WTC11 (cell line): ENCODE data around the gene SETD9. TPM values are rescaled to one million over a fixed set of nuclear protein-coding genes. Genes with fewer than 3 reads are reported as not detected.

Experiments
- ATAC-seq: fragments of 200-7000 bp; cut with Tn5 transposase; 2 replicates; pipeline ENCODE4 v1.10.0; 2021; ENCODE audit warnings: mild to moderate bottlenecking, moderate library complexity
- CTCF ChIA-PET: fragments of 300-600 bp; sonication (Branson Sonifier 250); formaldehyde crosslinking; loops from one replicate; lab custom pipeline; 2021; ENCODE audit warnings: antibody characterized with exemption; lab: Charles Lee
- POLR2A ChIA-PET: fragments of 350-600 bp; sonication (Branson Sonifier 250); formaldehyde crosslinking; loops from one replicate; lab custom pipeline; 2021; ENCODE audit warnings: antibody characterized with exemption; lab: Charles Lee
- DNase-seq: peaks from one replicate; pipeline ENCODE4 v3.0.0; 2021; ENCODE audit warnings: low spot score
- H3K27ac Mint-ChIP-seq: 2 replicates; pipeline ENCODE4 v1.8.0; 2021; ENCODE audit warnings: mixed read lengths
- H3K27me3 Mint-ChIP-seq: 2 replicates; pipeline ENCODE4 v1.8.0; 2021; ENCODE audit warnings: low read depth, mild to moderate bottlenecking, moderate library complexity, mixed read lengths
- H3K36me3 Mint-ChIP-seq: 2 replicates; pipeline ENCODE4 v1.8.0; 2021; ENCODE audit warnings: mixed read lengths
- H3K4me1 Mint-ChIP-seq: 2 replicates; pipeline ENCODE4 v1.8.0; 2022; ENCODE audit warnings: mixed read lengths
- H3K4me3 Mint-ChIP-seq: 2 replicates; pipeline ENCODE4 v1.8.0; 2021; ENCODE audit warnings: mild to moderate bottlenecking, moderate library complexity, mixed read lengths
- H3K9me3 Mint-ChIP-seq: 2 replicates; pipeline ENCODE4 v1.8.0; 2021; ENCODE audit warnings: mixed read lengths
- ARID4B ChIP-seq: sonication (generic); formaldehyde crosslinking; IDR thresholded peaks from 2 replicates; pipeline ENCODE4 v1.8.0; 2023; ENCODE audit warnings: missing genetic modification reagents, mild to moderate bottlenecking, borderline replicate concordance
- EMX1 ChIP-seq: fragments of 250-450 bp; sonication (Bioruptor Pico); IDR thresholded peaks from 2 replicates; pipeline ENCODE4 v1.8.0; 2021; ENCODE audit warnings: mild to moderate bottlenecking
- ESRRA ChIP-seq: sonication (generic); formaldehyde crosslinking; IDR thresholded peaks from 2 replicates; pipeline ENCODE4 v1.8.1; 2022; ENCODE audit warnings: mild to moderate bottlenecking, missing genetic modification reagents, borderline replicate concordance
- FOXP1 ChIP-seq: sonication (generic); formaldehyde crosslinking; IDR thresholded peaks from 2 replicates; pipeline ENCODE4 v1.8.0; 2022; ENCODE audit warnings: missing genetic modification reagents, mild to moderate bottlenecking, moderate library complexity, borderline replicate concordance
- GTF2I ChIP-seq: fragments of 250-450 bp; sonication (Bioruptor Pico); conservative IDR thresholded peaks from 2 replicates; pipeline ENCODE4 v1.4.0; 2021; ENCODE audit warnings: mild to moderate bottlenecking
- HMGA2 ChIP-seq: fragments of 250-450 bp; sonication (Bioruptor Pico); IDR thresholded peaks from 2 replicates; pipeline ENCODE4 v1.4.0; 2021; ENCODE audit warnings: mild to moderate bottlenecking, moderate library complexity
- IRF2 ChIP-seq: sonication (generic); formaldehyde crosslinking; IDR thresholded peaks from 2 replicates; pipeline ENCODE4 v1.8.0; 2022; ENCODE audit warnings: low read depth, missing genetic modification reagents, borderline replicate concordance
- MAX ChIP-seq: sonication (generic); formaldehyde crosslinking; IDR thresholded peaks from 2 replicates; pipeline ENCODE4 v1.8.0; 2022; ENCODE audit warnings: mild to moderate bottlenecking, missing genetic modification reagents
- NFE2L1 ChIP-seq: sonication (generic); formaldehyde crosslinking; IDR thresholded peaks from 2 replicates; pipeline ENCODE4 v1.8.1; 2023; ENCODE audit warnings: missing genetic modification reagents
- NFYB ChIP-seq: sonication (generic); formaldehyde crosslinking; conservative IDR thresholded peaks from 2 replicates; pipeline ENCODE4 v1.8.0; 2022; ENCODE audit warnings: low read depth, missing genetic modification reagents
- NR2C2 ChIP-seq: sonication (generic); formaldehyde crosslinking; IDR thresholded peaks from 2 replicates; pipeline ENCODE4 v1.8.0; 2022; ENCODE audit warnings: mild to moderate bottlenecking, missing genetic modification reagents
- RORB ChIP-seq: fragments of 250-450 bp; sonication (Bioruptor Pico); IDR thresholded peaks from 2 replicates; pipeline ENCODE4 v1.9.0; 2021; ENCODE audit warnings: mild to moderate bottlenecking
- STAT6 ChIP-seq: sonication (generic); formaldehyde crosslinking; conservative IDR thresholded peaks from 2 replicates; pipeline ENCODE4 v1.8.1; 2023; ENCODE audit warnings: mild to moderate bottlenecking, low read depth, missing genetic modification reagents, moderate library complexity
- USF1 ChIP-seq: sonication (generic); formaldehyde crosslinking; IDR thresholded peaks from 2 replicates; pipeline ENCODE4 v1.8.0; 2022; ENCODE audit warnings: mild to moderate bottlenecking, missing genetic modification reagents
- ZNF281 ChIP-seq: sonication (generic); formaldehyde crosslinking; IDR thresholded peaks from 2 replicates; pipeline ENCODE4 v1.8.0; 2023; ENCODE audit warnings: mild to moderate bottlenecking, missing genetic modification reagents
- ZNF317 ChIP-seq: sonication (generic); formaldehyde crosslinking; IDR thresholded peaks from 2 replicates; pipeline ENCODE4 v1.8.1; 2023; ENCODE audit warnings: low read depth, mild to moderate bottlenecking, moderate library complexity, missing genetic modification reagents, borderline replicate concordance
- ZNF396 ChIP-seq: fragments of 250-450 bp; sonication (Bioruptor Pico); IDR thresholded peaks from 2 replicates; pipeline ENCODE4 v1.8.0; 2021; ENCODE audit warnings: mild to moderate bottlenecking, moderate library complexity, borderline replicate concordance
- ZNF532 ChIP-seq: fragments of 250-450 bp; sonication (Bioruptor Pico); IDR thresholded peaks from 2 replicates; pipeline ENCODE4 v1.9.0; 2021; ENCODE audit warnings: mild to moderate bottlenecking, borderline replicate concordance
- ZSCAN18 ChIP-seq: fragments of 250-450 bp; sonication (Bioruptor Pico); IDR thresholded peaks from 2 replicates; pipeline ENCODE4 v2.1.2; 2022; ENCODE audit warnings: mild to moderate bottlenecking, moderate library complexity
- total RNA-seq: library from RNA; stranded (reverse); gene quantifications from 3 replicates; pipeline ENCODE4 v1.2.3, GENCODE V29; 2021

SETD9 gene
- total RNA-seq, 1 experiment from 2014 or later = 6.7 TPM

GRCh38 chr5:56964173-56964572 is 54.8 kb downstream of the SETD9 start:
- H3K4me1 Mint-ChIP-seq = no peaks in the 10 kb centered on the region
- H3K36me3 Mint-ChIP-seq = no peaks in the 10 kb centered on the region
- TF ChIP-seq ARID4B (CRISPR knock-in tag) (no peak), ESRRA (no peak), ZNF532 (no peak), MAX (CRISPR knock-in tag) (no peak), IRF2 (CRISPR knock-in tag) (no peak), NFE2L1 (CRISPR knock-in tag) (no peak), HMGA2 (CRISPR knock-in tag) (no peak), ZNF396 (CRISPR knock-in tag) (no peak), FOXP1 (CRISPR knock-in tag) (no peak), ZSCAN18 (no peak), STAT6 (CRISPR knock-in tag) (no peak), GTF2I (CRISPR knock-in tag) (no peak), NR2C2 (CRISPR knock-in tag) (no peak), ZNF281 (CRISPR knock-in tag) (no peak), RORB (no peak), NFYB (CRISPR knock-in tag) (no peak), ZNF317 (CRISPR knock-in tag) (no peak), EMX1 (CRISPR knock-in tag) (no peak), USF1 (CRISPR knock-in tag) (no peak)
- no peak for ATAC-seq
- H3K9me3 Mint-ChIP-seq = peaks cover 4% of the 10 kb centered on the region; the same call in 1 of the 2 replicates
- CTCF ChIA-PET = interaction anchor here (0.6 kb wide), 1 partner anchor 155 kb away, joined by 4 read pairs; no protein-coding TSS in a partner anchor
- no peak overlapping the region for H3K4me3 Mint-ChIP-seq
- no peak for DNase-seq
- POLR2A ChIA-PET = no interaction called here
- H3K27ac Mint-ChIP-seq = no peak overlapping the region
- H3K27me3 Mint-ChIP-seq = no peaks in the 10 kb centered on the region
